ENCODE measurements around the gene TFAP2D.

TFAP2D gene

GRCh38 chr6:50720623-50721022 lies 7.3 kb downstream of the TFAP2D start:
- DNase-seq (ENCODE audit: low read depth), result no peak

- DNase-seq (ENCODE audit: low read depth), result no peak
These were observed 8.7 kb downstream of the TFAP2D start for GRCh38 chr6:50721978-50722377.

- DNase-seq (ENCODE audit: low read depth), result no peak
These were observed 9.7 kb downstream of the TFAP2D start for GRCh38 chr6:50722829-50723554.

- DNase-seq (ENCODE audit: low read depth), result no peak
These were observed 11.2 kb downstream of the TFAP2D start for GRCh38 chr6:50724381-50725124.

GRCh38 chr6:50734488-50734887 lies 21.2 kb downstream of the TFAP2D start:
- DNase-seq (ENCODE audit: low read depth), result no peak

GRCh38 chr6:50742161-50742560 lies 28.8 kb downstream of the TFAP2D start:
- DNase-seq (ENCODE audit: low read depth), result no peak

GRCh38 chr6:50744976-50745375 lies 31.6 kb downstream of the TFAP2D start:
- no peak for DNase-seq (ENCODE audit: low read depth)

GRCh38 chr6:50762798-50763197 lies 49.5 kb downstream of the TFAP2D start:
- DNase-seq (ENCODE audit: low read depth), result no peak

GRCh38 chr6:50778696-50779095 lies 65.4 kb downstream of the TFAP2D start:
- DNase-seq (ENCODE audit: low read depth), result no peak

GRCh38 chr6:50780382-50780781 lies 67.1 kb downstream of the TFAP2D start:
- no peak for DNase-seq (ENCODE audit: low read depth)

GRCh38 chr6:50785921-50786320 lies 72.6 kb downstream of the TFAP2D start:
- DNase-seq (ENCODE audit: low read depth), result no peak

GRCh38 chr6:50791900-50792508 lies 78.7 kb downstream of the TFAP2D start:
- peak; percentile 32 for DNase-seq (ENCODE audit: low read depth)

- peak; percentile 47 for DNase-seq (ENCODE audit: low read depth)
These were observed 79.4 kb downstream of the TFAP2D start for GRCh38 chr6:50792771-50793170.

- DNase-seq (ENCODE audit: low read depth), result no peak
These were observed 82.2 kb downstream of the TFAP2D start for GRCh38 chr6:50795574-50795973.

GRCh38 chr6:50804283-50804682 lies 91.0 kb downstream of the TFAP2D start:
- no peak for DNase-seq (ENCODE audit: low read depth)

GRCh38 chr6:50807035-50807434 lies 93.7 kb downstream of the TFAP2D start:
- DNase-seq (ENCODE audit: low read depth), result no peak

GRCh38 chr6:50815436-50816114 lies 102.2 kb downstream of the TFAP2D start:
- DNase-seq (ENCODE audit: low read depth), result peak; percentile 27

- DNase-seq (ENCODE audit: low read depth), result peak; percentile 74
These were observed 102.9 kb downstream of the TFAP2D start for GRCh38 chr6:50816115-50816675.

- DNase-seq (ENCODE audit: low read depth), result peak; percentile 39
These were observed 103.8 kb downstream of the TFAP2D start for GRCh38 chr6:50816947-50817645.

- DNase-seq (ENCODE audit: low read depth), result no peak
These were observed 104.3 kb downstream of the TFAP2D start for GRCh38 chr6:50817646-50817950.

- DNase-seq (ENCODE audit: low read depth), result no peak
These were observed 104.7 kb downstream of the TFAP2D start for GRCh38 chr6:50818020-50818419.

- DNase-seq (ENCODE audit: low read depth), result peak; percentile 67
These were observed 105.3 kb downstream of the TFAP2D start, which contains the start of gene TFAP2B for GRCh38 chr6:50818673-50819072. TSS of gene TFAP2B (plus strand) at chr6:50818871. CDS start at chr6:50818892, 21 bp downstream.
